Middle frontal gyrus (tissue), 1 donor: ENCODE results near the gene RPS6KA6.

Source experiments
- DNase-seq: peaks from one replicate; pipeline ENCODE4 v3.0.0-alpha.2; 2015; ENCODE audit warnings: low spot score; ENCODE audit errors: extremely low spot score

The RPS6KA6 gene

DNA sequence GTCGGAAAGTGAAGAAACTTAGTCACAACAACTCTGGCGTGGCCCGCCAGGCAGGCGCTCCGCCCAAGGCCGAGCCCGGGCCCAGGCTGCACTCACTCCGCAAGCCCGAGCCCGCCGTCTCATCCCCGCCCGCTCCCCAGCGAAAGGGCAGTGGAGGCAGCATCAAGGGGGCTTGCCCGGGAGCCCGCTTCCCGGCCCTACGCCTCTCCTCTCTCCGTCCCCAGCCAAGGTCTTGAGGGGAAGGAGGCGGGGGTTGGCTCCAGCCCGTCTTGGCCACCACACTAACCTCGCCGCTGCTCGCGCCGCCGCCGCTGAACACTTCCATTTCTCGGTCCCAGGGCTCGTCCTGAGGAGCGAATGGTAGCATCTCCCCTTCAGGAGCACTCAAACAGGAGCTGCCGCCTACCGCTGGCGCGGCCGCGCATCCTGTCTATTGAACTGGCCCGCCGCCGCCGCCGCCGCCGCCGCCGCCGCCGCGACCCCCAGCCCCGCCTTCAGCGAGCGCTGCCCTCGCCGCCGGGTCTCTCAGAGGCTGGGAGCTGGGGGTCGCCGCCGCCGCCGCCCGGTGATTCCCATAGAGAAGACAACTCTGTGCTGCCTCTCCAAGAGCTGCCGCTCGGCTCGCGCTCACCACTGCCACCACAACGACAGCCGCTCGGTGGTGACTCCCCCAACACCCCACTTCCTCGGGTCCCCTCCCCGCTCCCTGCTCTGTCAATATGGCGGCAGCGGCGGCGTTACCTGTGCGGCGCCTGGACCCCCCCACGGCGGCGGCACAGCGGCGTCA, at the start of gene RPS6KA6:
Gene RPS6KA6 (minus strand): TSS at position 667 of the 787 bp plus-strand sequence. CDS start 300 bp downstream, at position 367.
- DNase-seq, result no peak

DNA sequence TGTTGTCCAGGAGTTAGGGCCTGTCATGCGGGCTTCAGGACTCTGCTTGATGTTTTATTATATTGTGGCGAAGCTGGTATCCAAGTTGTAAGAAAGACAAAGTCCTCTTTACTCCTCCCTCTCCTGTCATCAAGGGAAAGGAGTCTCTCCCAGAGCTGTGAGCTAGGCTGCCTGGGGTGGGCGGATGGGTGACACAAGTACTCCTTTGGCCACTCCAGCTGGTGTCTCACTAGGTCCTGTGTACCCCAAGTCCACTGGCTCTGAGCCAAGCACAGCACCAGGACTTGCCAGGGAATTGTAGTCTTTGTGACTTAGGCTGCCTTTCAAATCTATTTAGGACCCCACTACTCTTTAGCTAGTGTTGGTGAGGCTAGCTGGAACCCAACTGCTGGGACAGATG, 36.7 kb upstream of the RPS6KA6 start:
- DNase-seq, result no peak

DNA sequence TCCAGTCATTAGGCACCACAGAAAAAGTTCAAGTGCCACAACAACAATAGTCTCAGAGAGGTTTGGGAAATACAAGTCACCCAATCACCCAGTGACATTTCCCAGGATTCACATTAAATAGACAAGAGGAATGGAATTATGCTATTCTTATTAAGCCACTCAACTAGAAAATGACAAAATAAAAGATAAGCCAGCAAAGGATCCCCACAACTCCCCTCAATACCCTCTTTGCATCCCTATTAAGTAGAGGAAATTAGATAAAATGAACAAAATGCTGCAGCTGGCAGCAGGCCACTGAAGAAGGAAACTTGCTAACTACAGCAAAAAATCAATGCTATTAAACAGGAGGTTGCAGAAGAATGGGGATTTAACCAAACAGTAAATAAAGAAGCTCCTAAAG, 35.3 kb upstream of the RPS6KA6 start:
- DNase-seq, result no peak

DNA sequence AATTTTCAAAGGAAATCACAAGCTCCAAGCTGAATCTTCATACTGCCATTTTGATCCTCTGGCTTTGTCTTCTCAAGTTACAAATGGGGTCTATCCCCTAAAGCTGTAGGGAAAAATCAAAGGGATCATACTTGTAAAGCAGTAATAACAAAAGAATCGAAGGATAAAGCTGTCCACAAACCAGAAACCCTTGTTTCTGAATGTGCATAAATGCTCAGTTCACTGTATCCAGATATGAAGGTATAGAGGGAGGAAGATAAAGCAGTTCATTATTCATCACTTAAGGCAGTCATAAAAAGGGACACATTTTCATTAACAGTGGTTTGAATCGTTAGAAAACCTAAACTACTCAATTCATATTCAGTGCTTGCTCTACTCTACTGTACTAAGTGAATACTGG, 33.2 kb upstream of the RPS6KA6 start:
- DNase-seq, result no peak

DNA sequence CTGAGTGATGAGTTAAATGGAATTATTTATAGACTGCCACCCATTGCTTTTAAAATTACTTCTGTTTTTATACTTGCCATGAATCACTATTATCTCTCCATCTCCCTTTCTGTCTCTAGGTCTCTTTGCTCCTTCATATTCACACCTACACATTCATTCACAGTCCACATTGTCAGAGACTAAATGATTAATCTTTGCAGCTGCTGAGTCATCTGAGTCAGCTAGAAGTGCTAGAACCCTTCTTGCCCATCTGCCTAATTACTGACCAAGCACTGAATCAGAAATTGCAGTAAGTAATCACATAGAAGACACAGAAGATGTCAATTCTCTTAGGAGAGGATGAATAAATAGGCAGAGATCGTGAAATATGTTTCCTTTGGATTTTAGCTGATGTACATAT, 31.6 kb upstream of the RPS6KA6 start:
- no peak for DNase-seq

DNA sequence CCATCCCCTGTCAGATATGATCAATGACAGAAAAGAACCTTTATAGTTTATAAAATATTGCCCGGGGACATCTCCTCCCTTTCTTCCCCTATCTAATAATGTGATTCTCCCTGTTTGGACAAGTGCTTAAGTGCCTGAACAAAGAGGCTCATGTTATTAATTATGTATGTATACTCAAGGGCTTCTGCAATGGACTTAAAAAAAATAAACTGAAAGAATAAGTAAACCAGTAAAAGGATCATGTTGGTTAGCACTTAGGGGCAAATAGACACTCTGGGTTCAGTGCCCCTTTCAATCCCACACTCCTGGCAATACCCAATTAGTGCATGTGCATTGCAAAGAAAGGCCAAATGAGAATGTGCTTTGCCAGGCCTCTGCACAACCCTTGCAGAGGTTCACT, 30.7 kb upstream of the RPS6KA6 start:
- no peak for DNase-seq

DNA sequence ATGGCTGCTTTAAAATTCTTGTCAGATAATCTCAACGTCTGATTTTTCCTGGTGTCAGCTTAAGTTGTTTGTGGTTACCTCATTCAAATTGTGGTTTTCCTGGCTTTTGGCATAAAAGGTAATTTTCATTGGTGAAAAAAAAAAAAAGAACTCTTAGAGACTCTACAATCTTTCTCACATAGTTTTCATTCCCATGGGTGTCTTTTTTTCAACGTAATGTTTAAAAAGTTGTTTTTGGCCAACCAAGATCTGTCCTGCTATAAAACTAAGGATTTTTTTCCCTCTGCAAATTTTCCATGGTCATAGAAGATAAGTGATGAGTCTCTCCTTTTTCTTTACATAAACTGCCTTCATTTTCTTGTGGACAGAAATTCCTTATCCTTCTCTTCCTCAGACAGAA, 28.9 kb upstream of the RPS6KA6 start:
- DNase-seq, result no peak

DNA sequence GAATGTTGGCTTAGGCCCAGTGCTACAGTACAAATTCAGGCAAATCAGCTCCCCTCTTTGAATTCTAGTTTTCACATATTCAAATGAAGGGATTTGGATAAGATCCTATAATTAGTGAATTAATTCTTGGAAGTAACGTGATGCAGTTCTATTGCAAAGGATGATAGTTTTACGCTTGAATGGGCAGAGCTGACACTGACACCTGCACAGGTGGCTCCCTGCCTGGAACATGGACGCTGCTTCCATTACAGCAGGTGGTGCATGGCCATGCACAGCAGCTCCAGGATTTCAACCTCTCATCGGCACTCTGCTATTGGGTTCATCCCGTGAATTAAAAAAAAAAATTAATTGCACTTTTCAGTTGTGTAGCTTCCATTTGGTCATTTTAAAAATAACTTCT, 28.4 kb upstream of the RPS6KA6 start:
- no peak for DNase-seq

DNA sequence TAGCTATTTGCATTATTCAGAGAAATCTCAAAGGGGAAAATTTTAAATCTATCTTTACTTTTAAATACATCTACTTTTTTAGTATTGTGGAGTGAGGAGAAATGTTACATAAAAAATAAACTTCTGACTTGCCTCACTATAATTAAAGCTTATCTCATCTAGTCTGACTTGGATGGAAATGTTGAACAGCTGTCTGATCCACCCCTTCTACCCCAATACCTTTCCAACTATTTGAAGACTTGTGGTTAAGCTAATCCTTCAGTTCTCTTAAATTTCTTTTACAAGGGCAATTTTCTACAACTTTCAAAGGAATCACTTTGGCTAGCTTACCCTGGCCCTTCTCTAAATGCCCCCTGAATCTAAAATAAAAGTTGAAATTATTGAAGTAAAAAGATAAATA, 17.3 kb upstream of the RPS6KA6 start:
- DNase-seq, result no peak

DNA sequence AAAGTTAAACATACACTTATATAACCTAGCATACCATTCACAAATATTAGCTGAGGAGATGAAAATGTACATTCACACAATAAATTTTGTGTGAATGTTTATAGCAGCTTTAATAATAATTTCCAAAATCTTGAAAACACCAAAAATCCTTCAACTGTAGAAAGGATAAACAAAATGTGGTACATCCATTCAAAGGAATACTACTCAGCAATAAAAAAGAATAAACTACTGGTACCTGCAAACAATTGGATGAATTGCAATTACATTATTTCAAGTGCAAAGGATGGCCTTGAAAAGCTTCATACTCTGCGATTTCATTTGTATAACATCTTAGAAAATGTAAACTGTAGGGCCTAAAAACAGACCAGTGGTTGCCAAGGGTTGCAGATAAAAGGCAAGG, 11.7 kb upstream of the RPS6KA6 start:
- DNase-seq, result no peak

DNA sequence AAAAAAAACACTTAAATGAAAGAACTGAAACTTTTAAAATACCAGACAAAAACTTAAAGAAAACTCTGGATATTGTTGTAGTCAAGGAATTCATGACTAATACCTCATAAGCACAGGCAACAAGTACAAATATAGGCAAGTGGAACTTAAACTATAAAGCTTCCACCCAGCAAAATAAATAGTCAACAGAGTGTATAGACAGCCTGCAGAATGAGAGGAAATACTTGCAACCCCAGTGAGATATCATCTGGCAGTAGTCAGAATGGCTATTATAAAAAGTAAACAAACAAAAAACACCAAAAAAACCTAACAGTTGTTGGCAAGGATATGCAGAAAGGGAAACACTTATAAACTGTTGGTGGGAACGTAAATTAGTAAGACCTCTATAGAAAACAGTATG, 9.6 kb upstream of the RPS6KA6 start:
- DNase-seq, result no peak

DNA sequence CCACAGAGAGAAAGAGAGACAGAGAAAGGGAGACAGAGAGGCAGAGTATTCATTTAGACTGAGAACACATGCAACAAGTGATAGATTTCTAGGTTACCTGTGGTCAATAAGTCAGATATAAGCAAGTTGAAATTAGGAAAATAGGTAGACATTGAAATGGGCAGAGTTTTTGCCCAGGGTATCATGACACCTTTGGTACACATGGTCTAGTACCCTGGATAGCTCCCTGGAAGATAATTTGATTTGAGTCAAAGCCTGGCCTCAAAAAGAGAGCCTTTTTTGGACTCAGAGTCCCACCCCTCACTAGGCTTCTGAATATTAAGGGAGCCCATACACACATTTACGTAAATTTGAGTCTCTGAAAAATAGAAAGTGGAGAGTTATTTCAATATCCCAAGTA, 4.0 kb upstream of the RPS6KA6 start:
- DNase-seq, result no peak

DNA sequence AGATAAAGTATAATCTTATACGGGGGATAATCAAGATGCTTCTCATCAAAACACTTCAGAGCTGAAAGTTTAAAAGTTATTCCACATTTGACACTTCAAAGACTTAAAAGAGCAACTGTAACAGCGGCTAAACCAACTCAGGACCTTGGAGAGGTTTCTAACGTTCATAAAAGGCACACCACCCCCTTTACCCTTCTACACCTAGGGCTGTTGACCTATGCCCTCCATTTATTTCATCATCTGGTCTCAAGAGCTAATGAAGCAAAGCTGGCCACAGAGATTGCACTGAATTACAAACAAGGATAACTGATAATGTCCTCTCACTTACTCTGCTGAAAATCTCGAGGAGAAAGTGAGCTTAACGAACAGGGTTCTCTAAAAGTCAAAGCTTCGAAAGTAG, 1.1 kb upstream of the RPS6KA6 start:
- DNase-seq, result no peak

DNA sequence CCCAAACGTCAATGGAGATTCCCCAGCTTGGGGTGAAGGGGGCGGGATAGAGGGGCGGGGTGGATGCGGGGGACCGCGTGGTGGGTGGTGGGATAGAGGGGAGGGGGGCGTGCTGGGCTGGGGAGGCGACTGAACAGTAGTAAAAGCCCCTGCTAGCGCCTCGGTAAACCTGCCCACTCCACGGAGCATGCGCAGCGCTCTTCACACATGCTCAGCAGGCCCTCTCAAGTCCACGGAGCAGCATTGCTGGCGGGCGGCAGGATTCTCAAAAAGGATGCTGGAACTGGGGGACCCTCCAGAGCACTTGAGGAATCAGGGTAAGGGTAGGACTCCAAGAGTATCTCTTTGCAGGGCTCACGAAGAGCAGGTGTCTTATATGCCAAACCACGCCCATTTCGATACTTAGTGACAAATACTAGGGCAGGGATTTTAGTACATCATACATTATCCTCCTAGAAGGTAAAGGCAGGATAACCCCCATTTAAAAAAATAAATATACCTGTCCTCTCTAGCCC, 378 bp upstream of the RPS6KA6 start:
- peak; percentile 13 for DNase-seq

DNA sequence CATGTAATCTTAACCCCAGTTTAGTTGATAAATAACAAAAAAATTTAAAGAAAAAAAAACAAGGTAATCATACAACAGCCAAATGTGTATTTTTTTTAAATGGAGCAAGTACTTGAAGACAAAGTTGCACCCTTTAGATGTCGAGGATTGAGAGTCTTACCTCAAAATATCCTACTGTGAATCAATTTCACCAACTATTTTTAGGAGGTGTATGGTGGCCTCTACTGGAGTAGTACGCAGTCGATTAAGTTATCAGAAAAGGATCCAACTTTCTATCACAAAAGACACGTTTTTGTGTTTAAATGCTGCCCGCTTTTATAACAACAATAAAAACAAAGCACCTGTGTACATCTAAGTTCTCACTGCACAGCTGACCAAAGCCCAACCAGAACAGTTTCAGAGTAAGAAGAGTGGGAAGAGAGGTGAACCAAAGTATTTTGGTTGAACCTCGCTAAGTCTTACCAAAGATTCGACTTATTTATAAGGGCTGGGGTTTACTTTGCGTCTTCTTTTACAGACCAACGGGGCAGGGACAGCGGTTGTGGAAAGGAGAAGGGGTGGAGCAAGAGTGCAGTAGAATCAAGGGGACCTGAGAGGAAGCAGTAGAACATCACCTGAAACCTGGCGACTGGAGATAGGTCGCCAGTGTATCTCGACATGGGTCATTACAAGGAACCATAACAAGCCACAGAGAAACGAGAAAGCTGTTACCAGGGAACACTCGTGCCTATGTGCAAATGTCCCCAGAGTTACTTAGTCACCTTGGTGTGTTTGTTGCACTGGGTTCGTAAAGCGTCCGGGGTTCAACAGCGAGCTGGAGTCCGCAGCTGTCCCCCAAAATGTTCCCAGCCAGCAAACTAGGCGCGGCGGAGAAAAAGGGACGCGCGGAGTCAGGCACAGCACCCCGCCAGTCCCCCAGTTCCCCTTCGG, 1.1 kb downstream of the RPS6KA6 start:
- DNase-seq, result no peak

DNA sequence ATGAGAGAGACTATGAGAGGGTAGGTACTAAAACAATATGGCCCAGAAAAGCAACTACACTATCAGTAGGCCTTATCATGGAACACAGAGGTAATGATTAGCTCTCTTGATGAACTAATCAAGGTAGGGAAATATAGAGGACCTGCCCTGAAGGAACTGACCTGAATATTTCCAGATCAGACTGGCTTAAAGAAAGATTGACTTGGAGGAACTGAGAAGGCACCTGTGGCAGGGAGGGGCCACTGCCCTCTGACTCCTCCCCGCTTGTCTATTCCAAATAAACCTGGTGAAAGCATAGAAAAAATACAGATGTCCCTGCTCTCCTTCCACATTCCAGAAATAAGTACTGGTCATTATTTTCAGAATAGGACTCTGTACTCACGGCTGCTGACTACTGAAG, 5.5 kb downstream of the RPS6KA6 start:
- DNase-seq, result no peak

DNA sequence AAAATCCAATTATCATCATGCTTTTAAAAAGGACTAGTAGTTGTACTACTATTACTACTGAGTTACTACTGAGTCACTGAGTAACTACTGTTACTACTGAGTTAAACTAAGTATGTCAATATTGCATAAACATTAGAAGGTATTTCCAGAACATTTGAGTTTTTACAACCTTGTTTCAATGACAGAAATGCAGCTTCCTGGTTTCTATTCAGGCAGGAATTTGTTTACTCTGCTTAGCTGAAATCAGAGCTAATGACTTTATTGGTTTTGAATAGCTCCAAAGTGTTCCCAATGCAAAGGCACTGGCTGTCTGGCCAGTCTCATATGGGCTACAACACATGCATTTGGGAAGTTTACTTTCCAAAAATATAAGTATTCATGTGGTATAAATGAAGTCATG, 12.0 kb downstream of the RPS6KA6 start:
- DNase-seq, result no peak

DNA sequence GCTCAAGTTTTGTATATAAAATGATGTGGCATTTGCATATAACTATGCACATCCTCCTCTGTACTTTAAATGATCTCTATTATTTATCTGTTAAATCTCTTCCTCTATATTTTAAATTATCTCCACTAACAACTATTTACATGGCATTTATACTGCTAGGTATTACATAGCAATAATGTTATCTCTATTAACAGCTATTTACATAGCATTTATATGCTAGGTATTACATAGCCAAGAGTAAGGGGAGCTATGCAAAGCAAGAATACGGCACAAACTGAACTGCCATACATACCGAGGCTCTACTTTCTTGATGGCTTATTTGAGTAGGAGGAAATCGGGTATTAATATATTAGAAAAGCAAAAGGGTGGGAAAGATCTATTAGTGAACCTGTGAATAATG, 12.7 kb downstream of the RPS6KA6 start:
- DNase-seq, result no peak

DNA sequence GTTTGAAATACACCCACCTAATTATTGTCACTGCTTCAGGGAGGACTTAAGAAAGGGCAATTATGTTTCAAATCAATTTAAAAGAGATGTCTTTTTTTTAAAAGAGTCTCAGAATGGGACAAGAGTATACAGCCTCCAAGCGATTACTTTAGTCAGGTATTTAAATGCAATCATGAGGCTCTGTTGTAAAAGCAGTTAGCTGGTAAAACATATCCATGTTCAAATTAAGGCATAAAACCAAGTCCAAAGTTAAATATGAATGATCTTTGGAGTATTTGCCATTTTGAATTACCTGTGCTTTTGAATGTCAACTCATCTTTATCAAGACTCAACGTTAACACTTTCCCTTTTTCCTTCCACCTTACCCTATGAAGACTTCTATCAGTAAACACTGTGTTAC, 13.7 kb downstream of the RPS6KA6 start:
- DNase-seq, result no peak

DNA sequence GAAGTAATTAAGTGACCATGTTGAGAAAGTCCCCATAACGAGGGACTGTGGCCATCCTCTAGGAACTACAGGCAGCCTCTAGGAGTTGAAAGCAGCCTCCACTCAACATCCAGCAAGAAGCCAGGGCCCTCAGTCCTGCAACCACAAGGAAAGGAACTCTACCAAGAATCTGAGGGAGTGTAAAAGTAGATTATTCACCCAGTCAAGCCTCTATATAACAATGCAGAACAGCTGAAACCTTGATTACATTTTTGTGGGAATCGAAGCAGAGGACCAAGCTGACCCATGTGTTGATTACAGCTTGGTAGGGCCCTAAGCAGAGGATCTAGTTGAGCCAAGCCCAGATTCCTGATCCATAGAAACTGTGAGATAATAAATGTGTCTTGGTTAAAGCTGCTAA, 17.1 kb downstream of the RPS6KA6 start:
- DNase-seq, result no peak

DNA sequence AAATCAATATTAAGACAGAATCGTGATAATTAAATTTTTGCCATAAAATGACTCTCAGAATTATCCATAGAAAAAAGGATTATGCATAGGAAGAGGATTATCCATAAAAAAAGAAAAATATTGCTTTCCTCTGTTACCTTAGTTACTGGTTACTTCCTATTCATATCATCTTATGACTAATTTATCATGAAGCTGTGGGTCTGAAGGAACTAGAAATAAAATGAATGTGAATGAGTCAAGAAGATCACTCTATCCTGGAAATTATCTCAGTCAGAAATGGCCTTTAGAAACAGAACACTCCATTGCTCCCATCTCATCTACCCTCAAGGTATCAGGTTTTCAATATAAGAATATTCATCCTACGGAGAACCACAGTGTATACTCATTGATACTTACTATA, 19.4 kb downstream of the RPS6KA6 start:
- no peak for DNase-seq

DNA sequence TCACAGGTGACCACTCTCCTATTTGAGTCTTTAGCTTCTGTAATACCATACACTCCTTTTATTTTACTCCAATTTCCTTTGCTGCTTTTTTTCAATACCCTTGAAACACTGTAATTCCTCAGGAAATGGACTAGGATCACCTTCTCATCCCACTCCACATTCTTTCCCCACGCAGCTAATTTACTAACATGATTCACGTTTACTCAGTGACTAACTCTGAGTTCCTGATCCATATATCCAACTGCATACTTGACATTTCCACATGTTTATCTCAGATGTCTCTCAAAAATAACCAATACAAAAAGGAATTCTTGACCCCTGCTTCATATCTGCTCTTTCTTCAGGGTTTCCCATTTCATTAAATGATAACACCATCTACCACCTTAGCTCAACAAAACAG, 19.9 kb downstream of the RPS6KA6 start:
- no peak for DNase-seq
